Memory B cell (primary cell): ENCODE measurements around the gene WHRN.

Experiments
- ATAC-seq: fragments of 150-1000 bp; cut with Tn5 transposase; 2 replicates; pipeline ENCODE4 v1.10.0; 2021; ENCODE audit warnings: low read depth, mild to moderate bottlenecking, moderate library complexity
- DNase-seq, 2 donors: peaks; one replicate each; pipeline ENCODE4 v3.0.0; 2022; ENCODE audit warnings: low spot score in 2 of 2
- H3K27ac Mint-ChIP-seq: one replicate; pipeline ENCODE4 v1.8.0; 2022; ENCODE audit warnings: mild to moderate bottlenecking, moderate library complexity, mixed read lengths
- H3K27me3 Mint-ChIP-seq: one replicate; pipeline ENCODE4 v1.8.0; 2022; ENCODE audit warnings: mixed read lengths
- H3K36me3 Mint-ChIP-seq: one replicate; pipeline ENCODE4 v1.8.0; 2022; ENCODE audit warnings: mild to moderate bottlenecking, mixed read lengths
- H3K4me1 Mint-ChIP-seq: one replicate; pipeline ENCODE4 v1.8.0; 2022; ENCODE audit warnings: mixed read lengths
- H3K4me3 Mint-ChIP-seq: one replicate; pipeline ENCODE4 v1.8.0; 2022; ENCODE audit warnings: mild to moderate bottlenecking, moderate library complexity, mixed read lengths
- H3K9me3 Mint-ChIP-seq: one replicate; pipeline ENCODE4 v1.8.0; 2022; ENCODE audit warnings: mixed read lengths

WHRN gene

GRCh38 chr9:114365194-114365593, 140.1 kb downstream of the WHRN start:
- Mint-ChIP-seq H3K27ac (peak overlapping the region; percentile 90), H3K36me3 (peaks cover 55% of the 10 kb centered on the region), H3K9me3 (peaks cover 1% of the 10 kb centered on the region), H3K4me1 (peaks cover 56% of the 10 kb centered on the region), H3K27me3 (no peaks in the 10 kb centered on the region), H3K4me3 (no peak overlapping the region)
- ATAC-seq (no peak), DNase-seq (no peak)

GRCh38 chr9:114364134-114365041, 140.9 kb downstream of the WHRN start:
- ATAC-seq (peak; percentile 55), DNase-seq (no peak)
- Mint-ChIP-seq H3K9me3 (no peaks in the 10 kb centered on the region), H3K27me3 (no peaks in the 10 kb centered on the region), H3K36me3 (peaks cover 54% of the 10 kb centered on the region), H3K27ac (peak overlapping the region; percentile 90), H3K4me1 (peaks cover 52% of the 10 kb centered on the region), H3K4me3 (peak overlapping the region; percentile 52)

GRCh38 chr9:114363424-114363823, 141.8 kb downstream of the WHRN start:
- peak overlapping the region; percentile 90 for H3K27ac Mint-ChIP-seq
- H3K4me1 Mint-ChIP-seq, result peaks cover 49% of the 10 kb centered on the region
- H3K36me3 Mint-ChIP-seq, result peaks cover 53% of the 10 kb centered on the region

GRCh38 chr9:114362394-114362793, 142.9 kb downstream of the WHRN start:
- ATAC-seq (no peak), DNase-seq (no peak)
- H3K9me3 Mint-ChIP-seq, result no peaks in the 10 kb centered on the region
- peaks cover 41% of the 10 kb centered on the region for H3K4me1 Mint-ChIP-seq
- H3K36me3 Mint-ChIP-seq, result peaks cover 51% of the 10 kb centered on the region
- no peak overlapping the region for H3K4me3 Mint-ChIP-seq
- H3K27me3 Mint-ChIP-seq, result no peaks in the 10 kb centered on the region
- peak overlapping the region; percentile 90 for H3K27ac Mint-ChIP-seq

More at GRCh38 chr9:114363424-114363823, 141.8 kb downstream of the WHRN start:
- no peaks in the 10 kb centered on the region for H3K27me3 Mint-ChIP-seq
- H3K9me3 Mint-ChIP-seq, result no peaks in the 10 kb centered on the region
- DNase-seq (no peak), ATAC-seq (no peak)
- H3K4me3 Mint-ChIP-seq, result peak overlapping the region; percentile 37

GRCh38 chr9:114361542-114361941, 143.7 kb downstream of the WHRN start:
- no peak overlapping the region for H3K4me3 Mint-ChIP-seq
- peaks cover 57% of the 10 kb centered on the region for H3K36me3 Mint-ChIP-seq
- H3K9me3 Mint-ChIP-seq, result no peaks in the 10 kb centered on the region
- H3K27ac Mint-ChIP-seq, result peak overlapping the region; percentile 90
- H3K27me3 Mint-ChIP-seq, result no peaks in the 10 kb centered on the region
- peaks cover 35% of the 10 kb centered on the region for H3K4me1 Mint-ChIP-seq
- no peak for ATAC-seq
- no peak for DNase-seq

- Mint-ChIP-seq H3K27me3 (no peaks in the 10 kb centered on the region), H3K4me3 (no peak overlapping the region), H3K36me3 (peaks cover 54% of the 10 kb centered on the region), H3K4me1 (peaks cover 29% of the 10 kb centered on the region), H3K9me3 (no peaks in the 10 kb centered on the region), H3K27ac (peak overlapping the region; percentile 90)
- DNase-seq (no peak), ATAC-seq (no peak)
Observed at GRCh38 chr9:114359801-114360200, 145.5 kb downstream of the WHRN start.

GRCh38 chr9:114357911-114358328, 147.4 kb downstream of the WHRN start:
- H3K27ac Mint-ChIP-seq, result peak overlapping the region; percentile 17
- peaks cover 38% of the 10 kb centered on the region for H3K36me3 Mint-ChIP-seq

GRCh38 chr9:114357360-114357759, 147.9 kb downstream of the WHRN start:
- Mint-ChIP-seq H3K27me3 (no peaks in the 10 kb centered on the region), H3K27ac (peak overlapping the region; percentile 89), H3K4me1 (peaks cover 13% of the 10 kb centered on the region), H3K9me3 (no peaks in the 10 kb centered on the region), H3K36me3 (peaks cover 39% of the 10 kb centered on the region), H3K4me3 (no peak overlapping the region)
- DNase-seq (no peak), ATAC-seq (no peak)

More at GRCh38 chr9:114357911-114358328, 147.4 kb downstream of the WHRN start:
- ATAC-seq (no peak), DNase-seq (no peak)
- no peak overlapping the region for H3K4me3 Mint-ChIP-seq
- peaks cover 13% of the 10 kb centered on the region for H3K4me1 Mint-ChIP-seq
- no peaks in the 10 kb centered on the region for H3K9me3 Mint-ChIP-seq
- no peaks in the 10 kb centered on the region for H3K27me3 Mint-ChIP-seq

GRCh38 chr9:114356792-114357191, 148.5 kb downstream of the WHRN start:
- no peaks in the 10 kb centered on the region for H3K9me3 Mint-ChIP-seq
- no peaks in the 10 kb centered on the region for H3K27me3 Mint-ChIP-seq
- peaks cover 40% of the 10 kb centered on the region for H3K36me3 Mint-ChIP-seq
- DNase-seq, result no peak
- H3K27ac Mint-ChIP-seq, result peak overlapping the region; percentile 85
- H3K4me3 Mint-ChIP-seq, result no peak overlapping the region
- H3K4me1 Mint-ChIP-seq, result peaks cover 15% of the 10 kb centered on the region
- ATAC-seq, result no peak

GRCh38 chr9:114355821-114356220, 149.5 kb downstream of the WHRN start:
- Mint-ChIP-seq H3K36me3 (peaks cover 33% of the 10 kb centered on the region), H3K27me3 (no peaks in the 10 kb centered on the region), H3K9me3 (no peaks in the 10 kb centered on the region), H3K4me3 (no peak overlapping the region), H3K4me1 (peaks cover 15% of the 10 kb centered on the region), H3K27ac (no peak overlapping the region)
- ATAC-seq, result no peak
- DNase-seq, result no peak
